ENCODE data around the gene GULP1. TPM values are rescaled to one million over a fixed set of nuclear protein-coding genes. Genes with fewer than 3 reads are reported as not detected.

GULP1 gene
- total RNA-seq, 8 experiments from 2014 or later: 8.1 to 71.0 (median 25.7) TPM

DNA sequence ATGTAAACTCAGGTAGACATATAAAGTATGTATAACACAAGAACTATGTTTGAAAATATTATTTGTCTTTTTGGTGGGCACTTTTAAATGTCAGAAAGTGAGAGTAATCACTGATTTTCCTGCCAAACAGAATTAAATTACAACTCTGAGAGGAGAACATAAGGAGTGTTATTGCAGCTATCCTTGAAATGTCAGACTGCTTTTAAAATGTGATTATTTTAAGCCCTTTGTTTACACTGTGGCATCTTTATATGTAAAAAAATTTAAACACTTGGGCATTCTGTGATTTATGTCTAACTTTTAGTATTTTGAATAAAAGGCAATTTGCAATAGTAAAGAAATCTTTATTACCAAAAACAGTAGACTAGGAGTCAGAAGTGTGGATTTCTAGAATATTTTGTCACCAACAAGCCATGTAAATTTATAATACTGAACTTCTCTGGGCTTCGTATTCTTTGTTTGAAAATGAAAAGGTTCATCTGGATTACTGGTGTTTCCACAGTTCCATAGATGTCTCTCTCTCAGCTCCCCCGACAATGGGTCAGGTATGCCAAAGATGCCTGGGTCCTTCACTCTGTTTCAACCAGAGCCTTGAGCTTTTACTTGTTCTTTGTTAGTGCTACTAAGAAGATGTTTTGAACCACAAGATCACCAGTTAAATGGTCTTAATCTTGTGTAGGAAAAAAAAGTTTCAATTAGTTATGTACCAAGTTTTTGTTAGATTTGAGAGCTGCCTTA lies 38.8 kb downstream of the GULP1 start:
- no peak overlapping the region for H3K4me3 ChIP-seq
- H3K27ac ChIP-seq: no peak overlapping the region
- ATAC-seq (replicated peaks in 6 of 8): no peak
- WGBS, 10 experiments: 20 to 94% (median 82%) methylated on average over 1 to 2 of the region's 2 CpGs; no CpG with 5 or more reads in 1 of the 10 experiments
- in situ Hi-C loops (cut with MboI; ENCODE audit: low pct_unique_long_range_greater_than_20kb in 2 of 9, low sequenced_read_pairs in 9 of 9, unreplicated experiment in 9 of 9): no loop called here
- H3K4me1 ChIP-seq (replicated peaks in 1 of 2): peaks cover 30 to 38% of the 10 kb centered on the region in 2 donors

DNA sequence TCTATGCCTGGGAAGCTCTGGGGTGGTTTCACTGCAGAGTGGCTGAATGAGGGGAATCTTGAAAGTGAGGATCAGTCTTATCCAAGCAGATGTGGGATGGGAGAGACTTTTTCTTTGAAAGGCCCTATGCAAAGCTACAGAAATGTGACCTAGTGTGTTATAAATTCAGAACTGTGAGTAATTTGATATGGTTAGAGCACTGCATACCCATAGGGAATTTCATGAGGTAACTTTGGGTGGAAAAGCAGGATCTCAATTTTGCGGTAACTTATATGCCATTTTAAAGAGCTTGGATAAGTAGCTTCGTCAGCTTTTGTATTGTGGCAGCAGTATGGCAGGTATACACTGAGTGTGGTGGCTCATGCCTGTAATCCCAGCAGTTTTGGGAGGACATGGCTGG lies 40.9 kb downstream of the GULP1 start:
- Histone ChIP-seq H3K4me3 (no peak overlapping the region), H3K4me1 (replicated peaks in 1 of 2) (peaks cover 18 to 24% of the 10 kb centered on the region in 2 donors), H3K27ac (no peak overlapping the region)
- 0 to 100% (median 100%) methylated on average over 1 to 2 of the region's 2 CpGs; no CpG with 5 or more reads in 5 of the 10 experiments for WGBS, 10 experiments
- ATAC-seq (replicated peaks in 6 of 8): peak in 3 of 8 experiments; percentile 66 to 80 (median 67)
- in situ Hi-C loops (cut with MboI; ENCODE audit: low pct_unique_long_range_greater_than_20kb in 2 of 9, low sequenced_read_pairs in 9 of 9, unreplicated experiment in 9 of 9): no loop called here

- in situ Hi-C loops (cut with MboI; ENCODE audit: low pct_unique_long_range_greater_than_20kb in 2 of 9, low sequenced_read_pairs in 9 of 9, unreplicated experiment in 9 of 9): no loop called here
- peak; percentile 41 to 89 (median 80) for ATAC-seq (replicated peaks in 6 of 8)
- H3K27ac ChIP-seq: no peak overlapping the region
- WGBS, 10 experiments: 0 to 67% (median 29%) methylated on average over 1 to 5 of the region's 5 CpGs; no CpG with 5 or more reads in 1 of the 10 experiments
- H3K4me3 ChIP-seq: no peak overlapping the region
- H3K4me1 ChIP-seq (replicated peaks in 1 of 2): peaks cover 9 to 10% of the 10 kb centered on the region in 2 donors
Measured at GRCh38 chr2:188333751-188334524, 42.3 kb downstream of the GULP1 start.

DNA sequence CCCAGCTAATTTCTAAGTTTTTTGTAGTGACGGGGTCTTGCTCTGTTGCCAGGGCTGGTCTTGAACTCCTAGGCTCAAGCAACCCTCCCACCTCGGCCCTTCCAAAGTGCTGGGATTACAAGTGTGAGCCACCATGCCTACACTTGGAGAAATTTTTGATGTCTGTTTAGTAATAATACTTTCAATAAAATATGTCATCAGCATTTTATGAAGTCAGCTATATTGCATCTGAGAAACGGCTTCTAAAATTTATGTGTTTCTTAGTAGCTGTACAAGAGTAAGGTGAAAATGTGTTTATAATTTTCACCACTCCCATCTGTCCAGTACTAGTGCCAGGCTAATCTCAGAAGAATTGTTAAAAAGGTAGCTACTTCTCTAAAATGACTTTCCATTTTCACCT lies 46.8 kb downstream of the GULP1 start:
- no peak for ATAC-seq (replicated peaks in 6 of 8)
- no peak overlapping the region for H3K4me3 ChIP-seq
- H3K4me1 ChIP-seq (replicated peaks in 1 of 2): peaks cover 6% of the 10 kb centered on the region in 2 donors
- in situ Hi-C loops (cut with MboI; ENCODE audit: low pct_unique_long_range_greater_than_20kb in 2 of 9, low sequenced_read_pairs in 9 of 9, unreplicated experiment in 9 of 9): no loop called here
- WGBS, 10 experiments: 72 to 100% (median 100%) methylated on average over 1 to 3 of the region's 3 CpGs; no CpG with 5 or more reads in 6 of the 10 experiments
- H3K27ac ChIP-seq: no peak overlapping the region

DNA sequence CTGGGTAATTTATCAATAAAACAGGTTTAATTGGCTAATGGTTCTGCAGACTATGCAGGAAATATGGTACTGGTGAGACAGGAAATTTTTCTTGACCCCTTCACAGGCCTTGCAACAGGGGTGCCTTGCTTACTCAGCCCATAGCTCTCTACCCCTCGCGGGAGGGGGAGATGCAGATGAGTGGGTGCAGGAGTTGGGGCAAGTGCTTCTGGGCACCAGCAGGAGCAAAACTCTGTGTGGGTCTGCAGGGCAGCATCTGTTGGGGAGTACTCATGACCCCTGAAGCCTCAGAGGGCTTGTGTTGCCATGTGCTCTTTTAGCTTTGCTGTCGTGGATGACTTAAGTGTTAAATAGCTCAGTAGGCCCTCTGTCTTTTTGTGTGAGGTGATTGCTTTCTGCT lies 48.6 kb downstream of the GULP1 start:
- Histone ChIP-seq H3K4me3 (no peak overlapping the region), H3K27ac (no peak overlapping the region), H3K4me1 (replicated peaks in 1 of 2) (peaks cover 0 to 4% of the 10 kb centered on the region in 2 donors)
- WGBS, 10 experiments: 82 to 100% (median 91%) methylated on average over 1 to 3 of the region's 3 CpGs; no CpG with 5 or more reads in 6 of the 10 experiments
- in situ Hi-C loops (cut with MboI; ENCODE audit: low pct_unique_long_range_greater_than_20kb in 2 of 9, low sequenced_read_pairs in 9 of 9, unreplicated experiment in 9 of 9): no loop called here
- no peak for ATAC-seq (replicated peaks in 6 of 8)

- in situ Hi-C loops (cut with MboI; ENCODE audit: low pct_unique_long_range_greater_than_20kb in 2 of 9, low sequenced_read_pairs in 9 of 9, unreplicated experiment in 9 of 9): no loop called here
- Histone ChIP-seq H3K4me1 (replicated peaks in 1 of 2) (peaks cover 0 to 6% of the 10 kb centered on the region in 2 donors), H3K27ac (no peak overlapping the region)
Measured at GRCh38 chr2:188345020-188345419, 53.3 kb downstream of the GULP1 start.

GRCh38 chr2:188345426-188345825 lies 53.8 kb downstream of the GULP1 start:
- in situ Hi-C loops (cut with MboI; ENCODE audit: low pct_unique_long_range_greater_than_20kb in 2 of 9, low sequenced_read_pairs in 9 of 9, unreplicated experiment in 9 of 9): no loop called here
- H3K4me3 ChIP-seq: no peak overlapping the region
- peaks cover 0 to 6% of the 10 kb centered on the region in 2 donors for H3K4me1 ChIP-seq (replicated peaks in 1 of 2)
- ATAC-seq (replicated peaks in 6 of 8): peak in 3 of 8 experiments; percentile 42 to 67 (median 64)
- no peak overlapping the region for H3K27ac ChIP-seq

More at GRCh38 chr2:188345020-188345419, 53.3 kb downstream of the GULP1 start:
- peak in 1 of 8 experiments; percentile 46 for ATAC-seq (replicated peaks in 6 of 8)
- 54 to 100% (median 78%) methylated on average over 1 to 3 of the region's 3 CpGs; no CpG with 5 or more reads in 3 of the 10 experiments for WGBS, 10 experiments
- no peak overlapping the region for H3K4me3 ChIP-seq

- no peak for ATAC-seq (replicated peaks in 6 of 8)
- Histone ChIP-seq H3K27ac (no peak overlapping the region), H3K4me3 (no peak overlapping the region), H3K4me1 (replicated peaks in 1 of 2) (peaks cover 0 to 6% of the 10 kb centered on the region in 2 donors)
- WGBS, 10 experiments: 36 to 100% (median 88%) methylated on average over 1 to 3 of the region's 3 CpGs; no CpG with 5 or more reads in 1 of the 10 experiments
- in situ Hi-C loops (cut with MboI; ENCODE audit: low pct_unique_long_range_greater_than_20kb in 2 of 9, low sequenced_read_pairs in 9 of 9, unreplicated experiment in 9 of 9): no loop called here
Measured at GRCh38 chr2:188345831-188346458, 54.3 kb downstream of the GULP1 start.

GRCh38 chr2:188349019-188349418 lies 57.3 kb downstream of the GULP1 start:
- in situ Hi-C loops (cut with MboI; ENCODE audit: low pct_unique_long_range_greater_than_20kb in 2 of 9, low sequenced_read_pairs in 9 of 9, unreplicated experiment in 9 of 9): no loop called here
- Histone ChIP-seq H3K27ac (no peak overlapping the region), H3K4me1 (replicated peaks in 1 of 2) (peaks cover 0 to 6% of the 10 kb centered on the region in 2 donors), H3K4me3 (no peak overlapping the region)
- WGBS, 10 experiments: 86 to 100% (median 100%) methylated on average over 1 of the region's 1 CpG; no CpG with 5 or more reads in 2 of the 10 experiments
- peak in 1 of 8 experiments; percentile 41 for ATAC-seq (replicated peaks in 6 of 8)

GRCh38 chr2:188353282-188353681 lies 61.6 kb downstream of the GULP1 start:
- no peak for ATAC-seq (replicated peaks in 6 of 8)
- 71 to 100% (median 87%) methylated on average over 1 to 5 of the region's 5 CpGs for WGBS, 10 experiments
- H3K4me3 ChIP-seq: no peak overlapping the region
- in situ Hi-C loops (cut with MboI; ENCODE audit: low pct_unique_long_range_greater_than_20kb in 2 of 9, low sequenced_read_pairs in 9 of 9, unreplicated experiment in 9 of 9): no loop called here
- H3K4me1 ChIP-seq (replicated peaks in 1 of 2): no peaks in the 10 kb centered on the region
- no peak overlapping the region for H3K27ac ChIP-seq

DNA sequence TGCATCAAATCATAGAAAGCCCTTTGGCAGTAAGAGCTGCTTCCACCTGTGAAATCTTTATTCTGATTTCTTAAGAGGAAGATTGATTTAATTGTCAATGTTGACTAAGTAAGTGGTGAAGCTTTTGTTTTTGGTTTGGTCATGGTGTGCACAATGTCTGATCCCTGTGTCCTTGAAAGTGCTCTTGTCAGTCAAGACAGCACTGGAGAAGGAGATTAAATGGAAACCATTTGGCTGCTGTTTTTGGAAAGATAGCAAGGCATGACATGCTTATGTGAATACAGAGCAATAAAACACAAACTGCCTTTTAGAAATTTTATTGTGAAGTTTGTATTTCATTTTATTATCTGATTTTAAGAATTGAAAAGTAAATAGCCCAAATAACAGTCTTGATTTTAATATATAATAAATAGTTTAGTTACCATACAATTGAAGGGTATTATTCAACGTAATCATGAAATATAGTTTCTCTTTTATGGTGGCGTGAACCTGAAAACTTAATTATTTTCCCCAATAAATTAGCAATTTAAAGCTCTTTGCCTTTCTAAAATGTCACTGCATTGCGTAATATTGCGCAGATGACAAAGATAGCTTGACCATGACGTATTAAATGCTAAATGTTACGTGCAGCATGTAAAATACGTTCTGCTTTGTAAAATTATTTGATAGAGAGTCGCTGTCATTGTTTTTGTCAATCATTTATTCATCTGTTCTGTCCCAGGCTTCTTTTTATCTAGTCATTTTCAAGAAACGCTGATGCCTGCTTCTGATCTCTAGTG lies 69.0 kb downstream of the GULP1 start:
- Histone ChIP-seq H3K27ac (no peak overlapping the region), H3K4me1 (replicated peaks in 1 of 2) (no peaks in the 10 kb centered on the region), H3K4me3 (no peak overlapping the region)
- ATAC-seq (replicated peaks in 6 of 8): no peak
- WGBS, 10 experiments: 52 to 98% (median 89%) methylated on average over 5 to 9 of the region's 9 CpGs
- in situ Hi-C loops (cut with MboI; ENCODE audit: low pct_unique_long_range_greater_than_20kb in 2 of 9, low sequenced_read_pairs in 9 of 9, unreplicated experiment in 9 of 9): no loop called here

DNA sequence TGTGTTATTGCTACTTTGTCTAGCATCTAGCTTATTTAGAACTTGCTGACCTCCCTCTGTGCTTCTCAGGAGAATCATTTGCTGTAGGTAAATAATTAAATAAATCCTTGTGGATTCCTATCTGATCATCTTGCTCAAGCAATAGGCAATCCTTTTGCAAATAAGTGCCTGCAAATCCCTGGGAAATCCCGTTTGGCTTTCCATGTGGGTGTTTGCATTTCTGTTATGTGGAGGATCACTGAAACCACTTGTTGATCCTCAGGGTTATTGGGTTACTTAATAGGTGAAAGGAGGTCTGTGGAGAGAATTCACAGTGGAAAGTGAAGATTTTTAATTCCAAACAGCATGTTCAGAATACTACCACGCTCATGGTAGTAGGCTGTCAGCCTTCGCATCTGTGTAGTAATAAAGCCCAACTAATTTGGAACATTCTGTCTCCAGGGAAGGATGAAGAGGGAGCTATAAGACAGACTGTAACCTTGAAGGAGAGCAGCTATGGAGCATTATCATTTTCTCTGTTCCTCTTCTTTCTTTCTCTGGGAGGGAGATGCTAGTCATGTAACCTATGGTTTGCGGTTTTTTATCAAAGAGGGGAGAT lies 72.5 kb downstream of the GULP1 start:
- Histone ChIP-seq H3K27ac (no peak overlapping the region), H3K4me3 (no peak overlapping the region), H3K4me1 (replicated peaks in 1 of 2) (no peaks in the 10 kb centered on the region)
- no peak for ATAC-seq (replicated peaks in 6 of 8)
- in situ Hi-C loops (cut with MboI; ENCODE audit: low pct_unique_long_range_greater_than_20kb in 2 of 9, low sequenced_read_pairs in 9 of 9, unreplicated experiment in 9 of 9): no loop called here
- WGBS, 10 experiments: 22 to 100% (median 83%) methylated on average over 1 to 4 of the region's 4 CpGs; no CpG with 5 or more reads in 2 of the 10 experiments

Measured in motor neuron (in vitro differentiated cells).